Prostate gland (tissue), 2 donors: Measurements from ENCODE around the gene MBD3L3. TPM values are rescaled to one million over a fixed set of nuclear protein-coding genes. Genes with fewer than 3 reads are reported as not detected.

Experiments
- total RNA-seq, 2 donors: library from RNA; depleted of rRNA; stranded (reverse); fragments of >200 nt; gene quantifications; one replicate each; pipeline ENCODE4 v1.1.0, GENCODE V29; 2016

Gene MBD3L3
- total RNA-seq, 2 donors from 2014 or later: 1.5 TPM; not detected in 1

Other genes starting within 250 kb of the MBD3L3 start
- gene ADGRE1, start 171.1 kb downstream of the MBD3L3 start, total RNA-seq: 1 to 10 TPM in 1 of 2 donors, not detected in 1; 1.2 TPM
- gene MBD3L2B, start 37.2 kb downstream of the MBD3L3 start, total RNA-seq: not detected
- not detected for gene MBD3L5, start 28.1 kb downstream of the MBD3L3 start, total RNA-seq
- 1 to 10 TPM in 1 of 2 donors, not detected in 1; 1.5 TPM for gene MBD3L4, start 18.5 kb downstream of the MBD3L3 start, total RNA-seq
- gene MBD3L2, start 9.4 kb downstream of the MBD3L3 start, total RNA-seq: not detected
- gene ZNF557, start 11.0 kb upstream of the MBD3L3 start, total RNA-seq: 10 to 100 TPM; 12.2 to 14.7 TPM
- gene INSR, start 235.7 kb upstream of the MBD3L3 start, total RNA-seq: 100 to 1,000 TPM in 1 of 2 donors, 10 to 100 TPM in 1; 51.2 to 124 TPM